ENCODE data around the gene SYT5. TPM values are rescaled to one million over a fixed set of nuclear protein-coding genes. Genes with fewer than 3 reads are reported as not detected.

The SYT5 gene
- total and polyA plus RNA-seq, 9 of the 15 experiments (the other 6 are each of a cell fraction or from before 2014, with no cell fraction given): 1.3 to 20.9 (median 8.8) TPM

DNA sequence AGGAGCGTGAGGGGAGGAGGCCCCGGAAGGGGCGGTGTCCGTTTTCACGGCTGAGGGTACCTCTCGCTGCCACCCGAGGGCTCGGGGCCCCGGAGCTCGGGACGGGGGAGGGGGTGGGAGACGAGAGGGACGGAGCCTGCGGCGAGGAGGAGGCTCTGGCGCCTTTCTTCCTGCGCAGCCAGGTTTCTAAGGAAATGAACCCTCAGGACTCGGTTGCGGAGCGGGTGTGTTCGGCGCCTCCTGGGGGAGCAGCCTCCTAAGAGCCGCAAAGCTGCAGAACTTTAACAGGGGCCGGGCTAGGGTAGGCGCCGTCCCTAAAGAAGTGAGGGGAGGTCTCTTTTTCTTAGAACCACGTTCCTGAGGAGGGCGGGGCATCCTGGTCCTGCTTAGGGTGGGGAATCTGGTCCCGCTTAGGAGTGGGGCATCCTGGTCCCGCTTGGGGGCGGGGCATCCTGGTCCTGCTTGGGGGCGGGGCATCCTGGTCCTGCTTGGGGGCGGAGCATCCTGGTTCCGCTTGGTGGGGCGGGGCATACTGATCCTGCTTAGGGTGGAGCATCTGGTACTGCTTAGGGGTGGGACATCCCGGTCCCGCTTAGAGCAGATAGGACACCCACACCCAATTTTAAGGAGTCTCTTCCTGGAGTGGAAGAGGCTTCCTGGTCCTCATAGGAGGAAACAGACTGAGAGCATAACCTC is 6.2 kb downstream of the SYT5 start (continued):
- TF ChIP-seq, protein P1, sequence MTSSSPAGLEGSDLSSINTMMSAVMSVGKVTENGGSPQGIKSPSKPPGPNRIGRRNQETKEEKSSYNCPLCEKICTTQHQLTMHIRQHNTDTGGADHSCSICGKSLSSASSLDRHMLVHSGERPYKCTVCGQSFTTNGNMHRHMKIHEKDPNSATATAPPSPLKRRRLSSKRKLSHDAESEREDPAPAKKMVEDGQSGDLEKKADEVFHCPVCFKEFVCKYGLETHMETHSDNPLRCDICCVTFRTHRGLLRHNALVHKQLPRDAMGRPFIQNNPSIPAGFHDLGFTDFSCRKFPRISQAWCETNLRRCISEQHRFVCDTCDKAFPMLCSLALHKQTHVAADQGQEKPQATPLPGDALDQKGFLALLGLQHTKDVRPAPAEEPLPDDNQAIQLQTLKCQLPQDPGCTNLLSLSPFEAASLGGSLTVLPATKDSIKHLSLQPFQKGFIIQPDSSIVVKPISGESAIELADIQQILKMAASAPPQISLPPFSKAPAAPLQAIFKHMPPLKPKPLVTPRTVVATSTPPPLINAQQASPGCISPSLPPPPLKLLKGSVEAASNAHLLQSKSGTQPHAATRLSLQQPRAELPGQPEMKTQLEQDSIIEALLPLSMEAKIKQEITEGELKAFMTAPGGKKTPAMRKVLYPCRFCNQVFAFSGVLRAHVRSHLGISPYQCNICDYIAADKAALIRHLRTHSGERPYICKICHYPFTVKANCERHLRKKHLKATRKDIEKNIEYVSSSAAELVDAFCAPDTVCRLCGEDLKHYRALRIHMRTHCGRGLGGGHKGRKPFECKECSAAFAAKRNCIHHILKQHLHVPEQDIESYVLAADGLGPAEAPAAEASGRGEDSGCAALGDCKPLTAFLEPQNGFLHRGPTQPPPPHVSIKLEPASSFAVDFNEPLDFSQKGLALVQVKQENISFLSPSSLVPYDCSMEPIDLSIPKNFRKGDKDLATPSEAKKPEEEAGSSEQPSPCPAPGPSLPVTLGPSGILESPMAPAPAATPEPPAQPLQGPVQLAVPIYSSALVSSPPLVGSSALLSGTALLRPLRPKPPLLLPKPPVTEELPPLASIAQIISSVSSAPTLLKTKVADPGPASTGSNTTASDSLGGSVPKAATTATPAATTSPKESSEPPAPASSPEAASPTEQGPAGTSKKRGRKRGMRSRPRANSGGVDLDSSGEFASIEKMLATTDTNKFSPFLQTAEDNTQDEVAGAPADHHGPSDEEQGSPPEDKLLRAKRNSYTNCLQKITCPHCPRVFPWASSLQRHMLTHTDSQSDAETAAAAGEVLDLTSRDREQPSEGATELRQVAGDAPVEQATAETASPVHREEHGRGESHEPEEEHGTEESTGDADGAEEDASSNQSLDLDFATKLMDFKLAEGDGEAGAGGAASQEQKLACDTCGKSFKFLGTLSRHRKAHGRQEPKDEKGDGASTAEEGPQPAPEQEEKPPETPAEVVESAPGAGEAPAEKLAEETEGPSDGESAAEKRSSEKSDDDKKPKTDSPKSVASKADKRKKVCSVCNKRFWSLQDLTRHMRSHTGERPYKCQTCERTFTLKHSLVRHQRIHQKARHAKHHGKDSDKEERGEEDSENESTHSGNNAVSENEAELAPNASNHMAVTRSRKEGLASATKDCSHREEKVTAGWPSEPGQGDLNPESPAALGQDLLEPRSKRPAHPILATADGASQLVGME (CRISPR knock-in tag; IDR thresholded peaks at IDR 0.05): no peak
- TF ChIP-seq ZNF354B (CRISPR knock-in tag; IDR thresholded peaks at IDR 0.05) (no peak), HDAC1 (IDR thresholded peaks at IDR 0.05) (peak in 1 of 2 experiments; percentile 27; a peak in 2 of 4 replicates), SIX5 (IDR thresholded peaks at IDR 0.05; ENCODE audit: borderline replicate concordance in 1 of 2, insufficient read depth in 1 of 2, low read depth in 1 of 2, low read length in 2 of 2) (no peak), PCBP1 (IDR thresholded peaks at IDR 0.05; ENCODE audit: low read depth, low read length, poor library complexity, severe bottlenecking) (peak; percentile 48), TFAM (CRISPR knock-in tag; conservative IDR thresholded peaks at IDR 0.05) (no peak)
- TF ChIP-seq, protein P2, sequence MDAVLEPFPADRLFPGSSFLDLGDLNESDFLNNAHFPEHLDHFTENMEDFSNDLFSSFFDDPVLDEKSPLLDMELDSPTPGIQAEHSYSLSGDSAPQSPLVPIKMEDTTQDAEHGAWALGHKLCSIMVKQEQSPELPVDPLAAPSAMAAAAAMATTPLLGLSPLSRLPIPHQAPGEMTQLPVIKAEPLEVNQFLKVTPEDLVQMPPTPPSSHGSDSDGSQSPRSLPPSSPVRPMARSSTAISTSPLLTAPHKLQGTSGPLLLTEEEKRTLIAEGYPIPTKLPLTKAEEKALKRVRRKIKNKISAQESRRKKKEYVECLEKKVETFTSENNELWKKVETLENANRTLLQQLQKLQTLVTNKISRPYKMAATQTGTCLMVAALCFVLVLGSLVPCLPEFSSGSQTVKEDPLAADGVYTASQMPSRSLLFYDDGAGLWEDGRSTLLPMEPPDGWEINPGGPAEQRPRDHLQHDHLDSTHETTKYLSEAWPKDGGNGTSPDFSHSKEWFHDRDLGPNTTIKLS (IDR thresholded peaks at IDR 0.05; ENCODE audit: borderline replicate concordance, low read depth): no peak
